ENCODE data around the gene AHRR.

DNA sequence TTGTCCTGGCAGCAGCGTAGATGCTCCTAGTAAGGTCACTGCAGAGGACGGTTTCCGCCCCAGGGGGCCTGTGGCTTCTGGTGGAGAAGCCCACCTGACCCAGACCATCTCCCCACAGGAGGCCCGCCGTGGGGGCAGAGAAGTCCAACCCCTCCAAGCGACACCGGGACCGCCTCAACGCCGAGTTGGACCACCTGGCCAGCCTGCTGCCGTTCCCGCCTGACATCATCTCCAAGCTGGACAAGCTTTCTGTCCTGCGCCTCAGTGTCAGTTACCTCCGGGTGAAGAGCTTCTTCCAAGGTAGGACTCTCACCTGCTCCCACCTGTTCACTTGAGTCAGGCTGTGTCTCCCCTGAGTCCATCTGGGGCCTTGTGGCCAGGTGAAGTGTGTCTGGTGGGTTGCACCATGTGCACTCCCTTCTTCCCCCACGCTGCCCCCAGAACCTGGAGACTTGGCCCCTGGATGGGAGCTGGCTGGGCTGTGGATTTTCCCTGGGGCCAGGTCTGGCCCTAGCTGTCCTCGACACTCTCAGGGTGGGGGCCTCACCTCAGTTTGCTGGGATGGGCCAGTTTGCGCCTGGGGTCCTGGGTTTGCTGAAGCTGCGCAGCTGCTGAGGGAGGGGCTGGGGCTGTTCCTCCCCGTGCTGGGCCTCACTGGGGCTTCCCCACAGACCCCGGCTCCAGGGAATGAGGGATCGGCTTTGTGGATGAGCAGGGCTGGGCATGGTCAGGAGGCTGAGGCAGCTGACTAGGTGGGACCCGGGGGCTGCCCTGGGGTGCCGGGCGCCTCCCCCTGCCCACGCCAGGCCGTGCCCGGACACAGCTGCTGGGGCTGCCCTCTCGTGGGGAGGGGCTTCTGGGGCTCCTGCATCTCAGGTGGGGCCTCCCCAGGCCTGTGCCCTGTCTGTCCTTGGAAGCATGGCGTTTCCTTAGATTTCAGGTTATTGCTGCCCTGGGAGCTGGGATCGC is 32.4 kb downstream of the AHRR start:
- TF ChIP-seq, protein P1, sequence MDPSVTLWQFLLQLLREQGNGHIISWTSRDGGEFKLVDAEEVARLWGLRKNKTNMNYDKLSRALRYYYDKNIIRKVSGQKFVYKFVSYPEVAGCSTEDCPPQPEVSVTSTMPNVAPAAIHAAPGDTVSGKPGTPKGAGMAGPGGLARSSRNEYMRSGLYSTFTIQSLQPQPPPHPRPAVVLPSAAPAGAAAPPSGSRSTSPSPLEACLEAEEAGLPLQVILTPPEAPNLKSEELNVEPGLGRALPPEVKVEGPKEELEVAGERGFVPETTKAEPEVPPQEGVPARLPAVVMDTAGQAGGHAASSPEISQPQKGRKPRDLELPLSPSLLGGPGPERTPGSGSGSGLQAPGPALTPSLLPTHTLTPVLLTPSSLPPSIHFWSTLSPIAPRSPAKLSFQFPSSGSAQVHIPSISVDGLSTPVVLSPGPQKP (IDR thresholded peaks at IDR 0.05; ENCODE audit: borderline replicate concordance, low read depth, low read length): no peak
- TF ChIP-seq, protein P2, sequence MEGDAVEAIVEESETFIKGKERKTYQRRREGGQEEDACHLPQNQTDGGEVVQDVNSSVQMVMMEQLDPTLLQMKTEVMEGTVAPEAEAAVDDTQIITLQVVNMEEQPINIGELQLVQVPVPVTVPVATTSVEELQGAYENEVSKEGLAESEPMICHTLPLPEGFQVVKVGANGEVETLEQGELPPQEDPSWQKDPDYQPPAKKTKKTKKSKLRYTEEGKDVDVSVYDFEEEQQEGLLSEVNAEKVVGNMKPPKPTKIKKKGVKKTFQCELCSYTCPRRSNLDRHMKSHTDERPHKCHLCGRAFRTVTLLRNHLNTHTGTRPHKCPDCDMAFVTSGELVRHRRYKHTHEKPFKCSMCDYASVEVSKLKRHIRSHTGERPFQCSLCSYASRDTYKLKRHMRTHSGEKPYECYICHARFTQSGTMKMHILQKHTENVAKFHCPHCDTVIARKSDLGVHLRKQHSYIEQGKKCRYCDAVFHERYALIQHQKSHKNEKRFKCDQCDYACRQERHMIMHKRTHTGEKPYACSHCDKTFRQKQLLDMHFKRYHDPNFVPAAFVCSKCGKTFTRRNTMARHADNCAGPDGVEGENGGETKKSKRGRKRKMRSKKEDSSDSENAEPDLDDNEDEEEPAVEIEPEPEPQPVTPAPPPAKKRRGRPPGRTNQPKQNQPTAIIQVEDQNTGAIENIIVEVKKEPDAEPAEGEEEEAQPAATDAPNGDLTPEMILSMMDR (conservative IDR thresholded peaks at IDR 0.05; ENCODE audit: low read depth, low read length): no peak
- TF ChIP-seq MXI1 (IDR thresholded peaks at IDR 0.05; ENCODE audit: borderline replicate concordance, low read depth, low read length): no peak
- TF ChIP-seq POLR2A (IDR thresholded peaks at IDR 0.05; ENCODE audit: low read depth, low read length): no peak
